ENCODE measurements around the gene SIX5. TPM values are rescaled to one million over a fixed set of nuclear protein-coding genes. Genes with fewer than 3 reads are reported as not detected.

SIX5 gene
- polyA plus RNA-seq, 10 donors = 11.3 to 23.2 (median 17.4) TPM

GRCh38 chr19:45793876-45794275 lies 24.8 kb upstream of the SIX5 start:
- no peak for DNase-seq

- no peak for DNase-seq
These were observed 24.1 kb upstream of the SIX5 start for GRCh38 chr19:45793178-45793564.

- DNase-seq = peak; percentile 98 to 100 (median 99)
These were observed 23.6 kb upstream of the SIX5 start, which contains the start of gene DMWD for GRCh38 chr19:45792470-45793177. Gene DMWD (minus strand): TSS chr19:45792845. CDS start chr19:45792756, 89 bp downstream.

GRCh38 chr19:45791744-45792469 lies 22.9 kb upstream of the SIX5 start:
- DNase-seq = no peak

- DNase-seq = no peak
These were observed 21.9 kb upstream of the SIX5 start for GRCh38 chr19:45790942-45791341.

- DNase-seq = no peak
These were observed 20.2 kb upstream of the SIX5 start for GRCh38 chr19:45789035-45789786.

GRCh38 chr19:45786533-45786894 lies 17.5 kb upstream of the SIX5 start:
- no peak for DNase-seq

GRCh38 chr19:45785781-45786532 lies 16.9 kb upstream of the SIX5 start:
- DNase-seq = no peak

GRCh38 chr19:45785097-45785496 lies 16.0 kb upstream of the SIX5 start:
- DNase-seq = no peak

GRCh38 chr19:45784096-45784495 lies 15.0 kb upstream of the SIX5 start:
- no peak for DNase-seq

GRCh38 chr19:45782820-45783785 lies 14.1 kb upstream of the SIX5 start:
- peak; percentile 73 to 76 (median 74) for DNase-seq

- DNase-seq = peak in 2 of 3 donors; percentile 62 to 82
These were observed 13.2 kb upstream of the SIX5 start, which contains the start of gene DMPK for GRCh38 chr19:45782162-45782691. Gene DMPK (minus strand): TSS chr19:45782490. CDS start chr19:45782352, 138 bp downstream.

GRCh38 chr19:45781214-45782161 lies 12.4 kb upstream of the SIX5 start:
- DNase-seq = peak in 2 of 3 donors; percentile 62 to 79

GRCh38 chr19:45780448-45781213 lies 11.6 kb upstream of the SIX5 start:
- DNase-seq = no peak

GRCh38 chr19:45780146-45780447 lies 11.0 kb upstream of the SIX5 start:
- no peak for DNase-seq

- DNase-seq = peak in 1 of 3 donors; percentile 71
These were observed 10.4 kb upstream of the SIX5 start for GRCh38 chr19:45779231-45780145.

- no peak for DNase-seq
These were observed 9.1 kb upstream of the SIX5 start for GRCh38 chr19:45778010-45778661.
